AG04450 (cell line): ENCODE results near the gene MATR3. TPM values are rescaled to one million over a fixed set of nuclear protein-coding genes. Genes with fewer than 3 reads are reported as not detected.

Experiments used
- CTCF ChIA-PET: fragments of 300-600, 350-600 bp; formaldehyde crosslinking; extraction: SDS; loops from one replicate; lab custom pipeline; 2022; ENCODE audit warnings: antibody characterized with exemption, inconsistent platforms; lab: Charles Lee
- POLR2A ChIA-PET: fragments of 350-600 bp; formaldehyde crosslinking; extraction: SDS; loops from one replicate; lab custom pipeline; 2021; ENCODE audit warnings: antibody characterized with exemption, inconsistent platforms; lab: Yijun Ruan, JAX
- DNase-seq: peaks from one replicate; pipeline ENCODE4 v3.0.0-alpha.2; 2011; ENCODE audit warnings: low read depth, low spot score
- H3K27ac ChIP-seq: one replicate; pipeline ENCODE4 v1.5.1; 2012; ENCODE audit warnings: low read depth, low read length, control low read depth
- H3K27me3 ChIP-seq: one replicate; pipeline ENCODE4 v1.6.0; 2012; ENCODE audit warnings: low read length; ENCODE audit not compliant: control insufficient read depth, insufficient read depth
- H3K4me3 ChIP-seq: 2 replicates; pipeline ENCODE4 v1.5.1; 2011; ENCODE audit warnings: mild to moderate bottlenecking, low read depth, low read length, control low read depth
- H3K9me3 ChIP-seq: 2 replicates; pipeline ENCODE4 v1.5.1; 2012; ENCODE audit warnings: low read length; ENCODE audit not compliant: control insufficient read depth, insufficient read depth
- CTCF ChIP-seq: IDR thresholded peaks from 2 replicates; pipeline ENCODE4 v1.5.1; 2011; ENCODE audit warnings: low read depth, low read length, control low read depth, inconsistent platforms
- polyA plus RNA-seq: library from polyadenylated mRNA; depleted of rRNA; stranded (reverse); fragments of >200 nt; gene quantifications from 2 replicates; pipeline ENCODE4 v1.2.3, GENCODE V29; 2011

The MATR3 gene
- polyA plus RNA-seq, 1 experiment: 166 TPM

- Histone ChIP-seq H3K27ac (no peak overlapping the region), H3K9me3 (peaks cover 2% of the 10 kb centered on the region; the same call in 1 of the 2 replicates), H3K27me3 (no peaks in the 10 kb centered on the region), H3K4me3 (no peak overlapping the region)
- ChIA-PET POLR2A (interaction anchor here (0.6 kb wide), 1 partner anchor 13 kb away, joined by 4 read pairs; no protein-coding TSS in a partner anchor), CTCF (no interaction called here)
- no peak for TF ChIP-seq CTCF
- DNase-seq: no peak
Measured at GRCh38 chr5:139291051-139291450, 2.5 kb upstream of the MATR3 start.

GRCh38 chr5:139293202-139293506 is 386 bp upstream of the MATR3 start:
- Histone ChIP-seq H3K9me3 (peaks cover 2% of the 10 kb centered on the region; the same call in 1 of the 2 replicates), H3K4me3 (peak overlapping the region; percentile 58), H3K27me3 (no peaks in the 10 kb centered on the region), H3K27ac (peak overlapping the region; percentile 99)
- ChIA-PET CTCF (interaction anchor here (0.6 kb wide), 1 partner anchor 9 kb away, joined by 4 read pairs; no protein-coding TSS in a partner anchor), POLR2A (interaction anchor here (0.6 to 2.8 kb wide), 22 partner anchors 9 to 961 kb away, joined by 3 to 27 read pairs (median 6); partner anchors contain the start of genes EGR1, ETF1, HSPA9 and PAIP2)
- no peak for TF ChIP-seq CTCF
- DNase-seq: no peak

- peak; percentile 58 for TF ChIP-seq CTCF
- CTCF ChIA-PET: interaction anchor here (0.7 to 1.1 kb wide), 2 partner anchors 19 to 27 kb away, joined by 5 read pairs; no protein-coding TSS in a partner anchor
- POLR2A ChIA-PET: interaction anchor here (0.8 to 2.8 kb wide), 11 partner anchors 10 to 942 kb away, joined by 3 to 27 read pairs (median 8); partner anchors contain the start of genes ETF1, HSPA9, KDM3B and PAIP2
- H3K27me3 ChIP-seq: no peaks in the 10 kb centered on the region
- DNase-seq: peak; percentile 52
- peaks cover 2% of the 10 kb centered on the region; the same call in 1 of the 2 replicates for H3K9me3 ChIP-seq
- H3K4me3 ChIP-seq: peak overlapping the region; percentile 96
- peak overlapping the region; percentile 99 for H3K27ac ChIP-seq
Measured at GRCh38 chr5:139294374-139295165, 1.0 kb downstream of the MATR3 start.

GRCh38 chr5:139295346-139296057 is 2.0 kb downstream of the MATR3 start:
- DNase-seq: no peak
- Histone ChIP-seq H3K27me3 (no peaks in the 10 kb centered on the region), H3K4me3 (peak overlapping the region; percentile 96), H3K27ac (no peak overlapping the region), H3K9me3 (peaks cover 2% of the 10 kb centered on the region; the same call in 1 of the 2 replicates)
- ChIA-PET CTCF (interaction anchor here (0.5 kb wide), 1 partner anchor 16 kb away, joined by 5 read pairs; no protein-coding TSS in a partner anchor), POLR2A (interaction anchor here (0.6 to 2.8 kb wide), 3 partner anchors 9 to 46 kb away, joined by 3 to 27 read pairs (median 7); partner anchors contain the start of gene PAIP2)
- no peak for TF ChIP-seq CTCF
